Right lobe of liver (tissue), 6 donors: ENCODE measurements around the gene KRT39. TPM values are rescaled to one million over a fixed set of nuclear protein-coding genes. Genes with fewer than 3 reads are reported as not detected.

ENCODE experiments used
- ATAC-seq, 4 donors: fragments of 200-7000 bp; cut with Tn5 transposase; one replicate each; pipeline ENCODE4 v1.9.1; 2020; ENCODE audit warnings: mild to moderate bottlenecking in 4 of 4, moderate library complexity in 4 of 4
- DNase-seq, 3 donors: peaks; one replicate each; pipeline ENCODE4 v3.0.0-alpha.2; 2020
- H3K27ac ChIP-seq, 3 donors: fragments of 200-600 bp; one replicate each; pipeline ENCODE4 v1.8.0; 2022
- H3K27me3 ChIP-seq, 2 donors: fragments of 200-600 bp; one replicate each; pipeline ENCODE4 v1.8.0; 2022
- H3K36me3 ChIP-seq, 4 donors: fragments of 200-600 bp; sonication (generic) in 1 of 4; one replicate each; pipeline versions ENCODE4 v1.5.1 to v1.8.0; 2017 to 2022; ENCODE audit warnings: control low read depth in 1 of 4
- H3K4me1 ChIP-seq, 4 donors: fragments of 200-600 bp; sonication (generic) in 1 of 4; one replicate each; pipeline versions ENCODE4 v1.5.1 to v1.8.0; 2017 to 2022; ENCODE audit warnings: control low read depth in 1 of 4
- H3K4me3 ChIP-seq, 3 donors: fragments of 200-600 bp; one replicate each; pipeline ENCODE4 v1.8.0; 2022
- H3K9me3 ChIP-seq, 4 donors: fragments of 200-600 bp; sonication (generic) in 1 of 4; one replicate each; pipeline versions ENCODE4 v1.5.1 to v1.8.0; 2017 to 2022; ENCODE audit warnings: control low read depth in 1 of 4
- CTCF ChIP-seq, 4 donors: fragments of 200-600 bp in 3 of 4; fragments of 450-650 bp in 1 of 4; IDR thresholded peaks; one replicate each; pipeline versions ENCODE4 v1.5.1 to v1.8.0; 2016 to 2022; ENCODE audit warnings: antibody characterized with exemption in 4 of 4, mild to moderate bottlenecking in 2 of 4
- POLR2A ChIP-seq: fragments of 450-650 bp; IDR thresholded peaks from one replicate; pipeline ENCODE4 v1.6.1; 2017; ENCODE audit warnings: antibody characterized with exemption, mild to moderate bottlenecking
- WGBS: methylation state at CpG from one replicate; pipeline ENCODE4 v1.1.6; 2018; ENCODE audit warnings: low coverage, low lambda C conversion rate; ENCODE audit not compliant: insufficient coverage; ENCODE audit errors: missing lambda C conversion rate; 5-methylcytosine and 5-hydroxymethylcytosine counted together
- intact Hi-C, 2 donors: fragments of 100-400 bp; cut with DNase I; formaldehyde crosslinking; loops; one replicate each; pipeline versions ENCODE4 v1.11.2 to v1.14.1; 2022
- small RNA-seq, 2 experiments: library from RNA; depleted of rRNA; stranded (forward); fragments of <200 nt; gene quantifications; one replicate each; pipeline ENCODE3, GENCODE V24; 2016
- total RNA-seq, 6 experiments: library from RNA; depleted of rRNA in 2 of 6; stranded (reverse); fragments of >200 nt in 2 of 6; fragmentation: NEBNext Ultra II Directional in 3 of 6; extraction: Animal tissue kit (Norgen Biotek cat#: 25700) in 3 of 6; gene quantifications; one replicate each; pipeline versions ENCODE4 v1.1.0 to v1.2.4, GENCODE V29; 2016 to 2023
- donor health status: DM: no; HTN: yes; CAD: no.
- donor health status: DM: no; HTN: no; CAD: no.
- donor health status: DM: no; HTN: no; CAD: no.
- donor health status: DM: no; HTN: yes; CAD: no.
- donor health status: DM: no; HTN: yes; CAD: no.

Gene KRT39
- total RNA-seq, 6 experiments from 2014 or later = not detected

GRCh38 chr17:40912486-40913210 lies 54.1 kb downstream of the KRT39 start:
- Histone ChIP-seq H3K27me3 (no peaks in the 10 kb centered on the region), H3K4me1 (no peaks in the 10 kb centered on the region), H3K4me3 (no peak overlapping the region), H3K9me3 (no peaks in the 10 kb centered on the region), H3K36me3 (no peaks in the 10 kb centered on the region), H3K27ac (no peak overlapping the region)
- ATAC-seq (peak in 1 of 4 donors; percentile 29), DNase-seq (no peak)
- 78% methylated on average over 13 of the region's 13 CpGs for WGBS
- intact Hi-C loops = loop anchor here in 1 of 2 donors (10.0 kb wide), 1 partner anchor 742 kb away; no protein-coding TSS in a partner anchor
- TF ChIP-seq CTCF (IDR thresholded peaks at IDR 0.05) (no peak), POLR2A (no peak)

GRCh38 chr17:40910441-40910841 lies 56.3 kb downstream of the KRT39 start:
- H3K9me3 ChIP-seq = no peaks in the 10 kb centered on the region
- DNase-seq (no peak), ATAC-seq (no peak)
- H3K27ac ChIP-seq = no peak overlapping the region
- 65% methylated on average over 3 of the region's 3 CpGs for WGBS
- no peak overlapping the region for H3K4me3 ChIP-seq
- H3K36me3 ChIP-seq = no peaks in the 10 kb centered on the region
- H3K27me3 ChIP-seq = no peaks in the 10 kb centered on the region
- intact Hi-C loops = loop anchor here in 1 of 2 donors (10.0 kb wide), 1 partner anchor 744 kb away; no protein-coding TSS in a partner anchor
- TF ChIP-seq POLR2A (no peak), CTCF (IDR thresholded peaks at IDR 0.05) (no peak)
- no peaks in the 10 kb centered on the region for H3K4me1 ChIP-seq

GRCh38 chr17:40909755-40910154 lies 57.0 kb downstream of the KRT39 start:
- 28% methylated on average over 4 of the region's 4 CpGs for WGBS
- H3K4me1 ChIP-seq = no peaks in the 10 kb centered on the region
- H3K27me3 ChIP-seq = no peaks in the 10 kb centered on the region
- H3K4me3 ChIP-seq = no peak overlapping the region
- H3K9me3 ChIP-seq = no peaks in the 10 kb centered on the region
- no peaks in the 10 kb centered on the region for H3K36me3 ChIP-seq
- intact Hi-C loops = loop anchor here in 1 of 2 donors (10.0 kb wide), 1 partner anchor 745 kb away; no protein-coding TSS in a partner anchor
- no peak overlapping the region for H3K27ac ChIP-seq
- TF ChIP-seq POLR2A (no peak), CTCF (IDR thresholded peaks at IDR 0.05) (no peak)
- no peak for DNase-seq
- ATAC-seq = peak in 2 of 4 donors; percentile 42 to 56

- TF ChIP-seq CTCF (IDR thresholded peaks at IDR 0.05) (peak; percentile 71 to 83 (median 78)), POLR2A (no peak)
- DNase-seq = peak; percentile 58 to 71 (median 71)
- Histone ChIP-seq H3K27ac (no peak overlapping the region), H3K4me3 (no peak overlapping the region), H3K9me3 (no peaks in the 10 kb centered on the region), H3K27me3 (no peaks in the 10 kb centered on the region), H3K4me1 (no peaks in the 10 kb centered on the region), H3K36me3 (no peaks in the 10 kb centered on the region)
- intact Hi-C loops = no loop called here
- WGBS = 1% methylated on average over 5 of the region's 5 CpGs
- ATAC-seq = peak; percentile 95 to 99 (median 97)
Observed at GRCh38 chr17:40909351-40909750, 57.4 kb downstream of the KRT39 start.

Small RNA genes within 50 kb of the gene (small RNA-seq; reads per million reads assigned to genes)
- gene KRTAP3-4P = 0 reads per million in 2 experiments

Other genes with a start within 250 kb of the KRT39 start
- not detected for gene KRT25, start 211.6 kb downstream of the KRT39 start, total RNA-seq
- not detected for gene KRT26, start 194.7 kb downstream of the KRT39 start, total RNA-seq
- not detected for gene KRT27, start 184.4 kb downstream of the KRT39 start, total RNA-seq
- gene KRT28, start 167.0 kb downstream of the KRT39 start, total RNA-seq = not detected
- 10 to 100 TPM; 11.4 to 20.4 (median 17.4) TPM for gene KRT10, start 144.3 kb downstream of the KRT39 start, total RNA-seq
- gene KRT12, start 99.7 kb downstream of the KRT39 start, total RNA-seq = not detected
- gene KRT20, start 81.7 kb downstream of the KRT39 start, total RNA-seq = not detected
- gene KRT23, start 29.3 kb downstream of the KRT39 start, total RNA-seq = 10 to 100 TPM in 2 of 6 experiments, 1 to 10 TPM in 1, under 1 TPM in 1, not detected in 2; 0.49 to 17.6 (median 10.0) TPM
- gene KRT40, start 17.4 kb upstream of the KRT39 start, total RNA-seq = not detected
- gene KRTAP3-3, start 27.2 kb upstream of the KRT39 start, total RNA-seq = not detected
- not detected for gene KRTAP3-2, start 33.0 kb upstream of the KRT39 start, total RNA-seq
- gene KRTAP3-1, start 42.2 kb upstream of the KRT39 start, total RNA-seq = not detected
- not detected for gene KRTAP1-5, start 60.3 kb upstream of the KRT39 start, total RNA-seq
- gene KRTAP1-4, start 63.2 kb upstream of the KRT39 start, total RNA-seq = not detected
- gene KRTAP1-3, start 67.9 kb upstream of the KRT39 start, total RNA-seq = not detected
- not detected for gene KRTAP1-1, start 74.5 kb upstream of the KRT39 start, total RNA-seq
- not detected for gene KRTAP2-1, start 80.4 kb upstream of the KRT39 start, total RNA-seq
- not detected for gene KRTAP2-2, start 88.3 kb upstream of the KRT39 start, total RNA-seq
- gene KRTAP2-3, start 93.2 kb upstream of the KRT39 start, total RNA-seq = not detected
- not detected for gene KRTAP2-4, start 98.9 kb upstream of the KRT39 start, total RNA-seq
- not detected for gene KRTAP4-7, start 117.2 kb upstream of the KRT39 start, total RNA-seq
- not detected for gene KRTAP4-8, start 131.2 kb upstream of the KRT39 start, total RNA-seq
- not detected for gene KRTAP4-16, start 135.3 kb upstream of the KRT39 start, total RNA-seq
- not detected for gene KRTAP4-9, start 138.4 kb upstream of the KRT39 start, total RNA-seq
- gene KRTAP4-11, start 151.4 kb upstream of the KRT39 start, total RNA-seq = not detected
- gene KRTAP4-12, start 157.2 kb upstream of the KRT39 start, total RNA-seq = not detected
- not detected for gene KRTAP4-6, start 173.6 kb upstream of the KRT39 start, total RNA-seq
- gene KRTAP4-5, start 182.9 kb upstream of the KRT39 start, total RNA-seq = not detected
- not detected for gene KRTAP4-4, start 193.8 kb upstream of the KRT39 start, total RNA-seq
- gene KRTAP4-3, start 201.3 kb upstream of the KRT39 start, total RNA-seq = not detected
- gene KRTAP4-2, start 211.3 kb upstream of the KRT39 start, total RNA-seq = not detected
- not detected for gene KRTAP4-1, start 218.0 kb upstream of the KRT39 start, total RNA-seq
- gene KRTAP9-1, start 222.9 kb upstream of the KRT39 start, total RNA-seq = not detected